ENCODE measurements around the gene ZHX3. TPM values are rescaled to one million over a fixed set of nuclear protein-coding genes. Genes with fewer than 3 reads are reported as not detected.

The ZHX3 gene
- total and polyA plus RNA-seq, 9 of the 15 experiments (the other 6 are each of a cell fraction or from before 2014, with no cell fraction given): 0.80 to 14.6 (median 4.9) TPM

- H2AFZ ChIP-seq (ENCODE audit: low read depth, low read length): peak overlapping the region; percentile 34
- intact Hi-C loops (cut with micrococcal nuclease) (loop anchor here (2.0 kb wide), 1 partner anchor 99 kb away; no protein-coding TSS in a partner anchor), in situ Hi-C loops (cut with MboI) (no loop called here)
- CTCF ChIA-PET (ENCODE audit: low intra/inter-chr PET ratio): no interaction called here
- POLR2A ChIA-PET: interaction anchor here (0.7 to 1.7 kb wide), 3 partner anchors 8 to 182 kb away, joined by 3 to 7 read pairs (median 3); no protein-coding TSS in a partner anchor
- 26% methylated on average over 7 of the region's 7 CpGs for WGBS (ENCODE audit: insufficient coverage, low coverage, missing lambda C conversion rate)
- DNase-seq (ENCODE audit: extremely low read depth in 1 of 4, low spot score in 3 of 4): peak; percentile 67 to 76 (median 73)
- H3K36me3 ChIP-seq (ENCODE audit: control insufficient read depth, insufficient read depth, low read length): no peaks in the 10 kb centered on the region
- H3K4me3 ChIP-seq: no peak overlapping the region
- peaks cover 13% of the 10 kb centered on the region for H3K79me2 ChIP-seq (ENCODE audit: control insufficient read depth, insufficient read depth, low read length)
- H3K4me2 ChIP-seq (ENCODE audit: insufficient read depth, low read length): peak overlapping the region; percentile 16; the same call in 1 of the 2 replicates
- peak; percentile 57 for FAIRE-seq
- no peaks in the 10 kb centered on the region for H3K9me3 ChIP-seq (replicated peaks; ENCODE audit: control insufficient read depth, insufficient read depth, low read depth, low read length)
- no peak for ATAC-seq
- no peaks in the 10 kb centered on the region; the same call in 1 of the 2 replicates for H4K20me1 ChIP-seq (replicated peaks; ENCODE audit: control insufficient read depth, insufficient read depth, low read length)
- peak overlapping the region in 1 of 2 experiments; percentile 77; a peak in 2 of 4 replicates for H3K9ac ChIP-seq (ENCODE audit: insufficient read depth in 1 of 2, low read depth in 2 of 2, low read length in 2 of 2)
- H3K27ac ChIP-seq (ENCODE audit: extremely low read depth, low read depth, low read length): no peak overlapping the region; the same call in 2 of the 3 replicates
- no peaks in the 10 kb centered on the region for H3K27me3 ChIP-seq (ENCODE audit: control insufficient read depth in 2 of 2, insufficient read depth in 2 of 2, low read length in 2 of 2)
- no peaks in the 10 kb centered on the region for H3K9me1 ChIP-seq (ENCODE audit: control insufficient read depth, insufficient read depth, low read length)
- H3K4me1 ChIP-seq (replicated peaks in 1 of 2; ENCODE audit: control insufficient read depth in 2 of 2, insufficient read depth in 2 of 2, low read length in 2 of 2): peaks cover 19 to 36% of the 10 kb centered on the region in 2 experiments; a peak in 4 of 5 replicates
- BruUV-seq (replicated peaks): no TSS peak
- no peak for TF ChIP-seq AFF1 (IDR thresholded peaks at IDR 0.05; ENCODE audit: low read depth in 1 of 2, partially characterized antibody in 2 of 2)
- TF ChIP-seq NBN (IDR thresholded peaks at IDR 0.05; ENCODE audit: low read depth): no peak
- TF ChIP-seq, protein P1, sequence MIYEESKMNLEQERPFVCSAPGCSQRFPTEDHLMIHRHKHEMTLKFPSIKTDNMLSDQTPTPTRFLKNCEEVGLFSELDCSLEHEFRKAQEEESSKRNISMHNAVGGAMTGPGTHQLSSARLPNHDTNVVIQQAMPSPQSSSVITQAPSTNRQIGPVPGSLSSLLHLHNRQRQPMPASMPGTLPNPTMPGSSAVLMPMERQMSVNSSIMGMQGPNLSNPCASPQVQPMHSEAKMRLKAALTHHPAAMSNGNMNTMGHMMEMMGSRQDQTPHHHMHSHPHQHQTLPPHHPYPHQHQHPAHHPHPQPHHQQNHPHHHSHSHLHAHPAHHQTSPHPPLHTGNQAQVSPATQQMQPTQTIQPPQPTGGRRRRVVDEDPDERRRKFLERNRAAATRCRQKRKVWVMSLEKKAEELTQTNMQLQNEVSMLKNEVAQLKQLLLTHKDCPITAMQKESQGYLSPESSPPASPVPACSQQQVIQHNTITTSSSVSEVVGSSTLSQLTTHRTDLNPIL (CRISPR knock-in tag; IDR thresholded peaks at IDR 0.05): no peak
- TF ChIP-seq ATF1 (CRISPR knock-in tag; IDR thresholded peaks at IDR 0.05): no peak
- peak; percentile 89 for TF ChIP-seq ATF1 (tag; IDR thresholded peaks at IDR 0.05)
- TF ChIP-seq, protein P2, sequence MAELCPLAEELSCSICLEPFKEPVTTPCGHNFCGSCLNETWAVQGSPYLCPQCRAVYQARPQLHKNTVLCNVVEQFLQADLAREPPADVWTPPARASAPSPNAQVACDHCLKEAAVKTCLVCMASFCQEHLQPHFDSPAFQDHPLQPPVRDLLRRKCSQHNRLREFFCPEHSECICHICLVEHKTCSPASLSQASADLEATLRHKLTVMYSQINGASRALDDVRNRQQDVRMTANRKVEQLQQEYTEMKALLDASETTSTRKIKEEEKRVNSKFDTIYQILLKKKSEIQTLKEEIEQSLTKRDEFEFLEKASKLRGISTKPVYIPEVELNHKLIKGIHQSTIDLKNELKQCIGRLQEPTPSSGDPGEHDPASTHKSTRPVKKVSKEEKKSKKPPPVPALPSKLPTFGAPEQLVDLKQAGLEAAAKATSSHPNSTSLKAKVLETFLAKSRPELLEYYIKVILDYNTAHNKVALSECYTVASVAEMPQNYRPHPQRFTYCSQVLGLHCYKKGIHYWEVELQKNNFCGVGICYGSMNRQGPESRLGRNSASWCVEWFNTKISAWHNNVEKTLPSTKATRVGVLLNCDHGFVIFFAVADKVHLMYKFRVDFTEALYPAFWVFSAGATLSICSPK (IDR thresholded peaks at IDR 0.05; ENCODE audit: borderline replicate concordance): no peak
- TF ChIP-seq ZBTB8A (IDR thresholded peaks at IDR 0.05; ENCODE audit: partially characterized antibody): no peak
- TF ChIP-seq, protein P3, sequence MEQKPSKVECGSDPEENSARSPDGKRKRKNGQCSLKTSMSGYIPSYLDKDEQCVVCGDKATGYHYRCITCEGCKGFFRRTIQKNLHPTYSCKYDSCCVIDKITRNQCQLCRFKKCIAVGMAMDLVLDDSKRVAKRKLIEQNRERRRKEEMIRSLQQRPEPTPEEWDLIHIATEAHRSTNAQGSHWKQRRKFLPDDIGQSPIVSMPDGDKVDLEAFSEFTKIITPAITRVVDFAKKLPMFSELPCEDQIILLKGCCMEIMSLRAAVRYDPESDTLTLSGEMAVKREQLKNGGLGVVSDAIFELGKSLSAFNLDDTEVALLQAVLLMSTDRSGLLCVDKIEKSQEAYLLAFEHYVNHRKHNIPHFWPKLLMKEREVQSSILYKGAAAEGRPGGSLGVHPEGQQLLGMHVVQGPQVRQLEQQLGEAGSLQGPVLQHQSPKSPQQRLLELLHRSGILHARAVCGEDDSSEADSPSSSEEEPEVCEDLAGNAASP (IDR thresholded peaks at IDR 0.05): no peak
Observed at GRCh38 chr20:41133709-41134361, 183.7 kb downstream of the ZHX3 start.
